NOMO-1 (cell line): ENCODE measurements around the gene RNF214.

Experiments
- DNase-seq, 2 experiments: peaks; one replicate each; lab custom pipeline; 2025; ENCODE audit not compliant: unreplicated experiment in 2 of 2; lab: John Stamatoyannopoulos, UW

RNF214 gene

GRCh38 chr11:117212697-117213355, 19.6 kb upstream of the RNF214 start:
- no peak for DNase-seq

- no peak for DNase-seq
These were observed 17.9 kb upstream of the RNF214 start for GRCh38 chr11:117214404-117215110.

GRCh38 chr11:117217141-117218084, 15.1 kb upstream of the RNF214 start:
- DNase-seq: no peak

GRCh38 chr11:117218133-117218915, 14.1 kb upstream of the RNF214 start:
- no peak for DNase-seq

- DNase-seq: no peak
These were observed 13.5 kb upstream of the RNF214 start for GRCh38 chr11:117219001-117219400.

DNA sequence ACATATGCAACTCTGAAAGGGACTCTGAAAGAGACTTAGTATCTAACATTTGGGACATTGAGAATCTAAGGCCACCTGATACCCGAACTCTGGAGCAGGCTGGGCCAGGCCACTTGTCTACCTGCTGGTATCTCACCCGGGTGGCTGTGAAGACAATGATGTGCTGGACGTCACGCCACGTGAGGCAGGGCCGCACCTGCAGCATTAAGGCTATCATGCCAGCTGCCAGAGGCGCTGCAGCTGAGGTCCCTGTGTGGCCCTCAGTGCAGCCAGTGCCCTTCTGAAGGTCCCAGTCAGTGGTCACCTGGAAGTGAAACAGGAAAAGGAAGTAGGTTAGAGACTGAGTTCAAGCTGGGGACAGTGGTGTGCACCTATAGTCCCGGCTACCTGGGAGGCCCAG, 13.0 kb upstream of the RNF214 start:
- DNase-seq: no peak

GRCh38 chr11:117219995-117220394, 12.5 kb upstream of the RNF214 start:
- DNase-seq: no peak

GRCh38 chr11:117220568-117220967, 11.9 kb upstream of the RNF214 start:
- no peak for DNase-seq

GRCh38 chr11:117220999-117221774, 11.3 kb upstream of the RNF214 start:
- DNase-seq: no peak

DNA sequence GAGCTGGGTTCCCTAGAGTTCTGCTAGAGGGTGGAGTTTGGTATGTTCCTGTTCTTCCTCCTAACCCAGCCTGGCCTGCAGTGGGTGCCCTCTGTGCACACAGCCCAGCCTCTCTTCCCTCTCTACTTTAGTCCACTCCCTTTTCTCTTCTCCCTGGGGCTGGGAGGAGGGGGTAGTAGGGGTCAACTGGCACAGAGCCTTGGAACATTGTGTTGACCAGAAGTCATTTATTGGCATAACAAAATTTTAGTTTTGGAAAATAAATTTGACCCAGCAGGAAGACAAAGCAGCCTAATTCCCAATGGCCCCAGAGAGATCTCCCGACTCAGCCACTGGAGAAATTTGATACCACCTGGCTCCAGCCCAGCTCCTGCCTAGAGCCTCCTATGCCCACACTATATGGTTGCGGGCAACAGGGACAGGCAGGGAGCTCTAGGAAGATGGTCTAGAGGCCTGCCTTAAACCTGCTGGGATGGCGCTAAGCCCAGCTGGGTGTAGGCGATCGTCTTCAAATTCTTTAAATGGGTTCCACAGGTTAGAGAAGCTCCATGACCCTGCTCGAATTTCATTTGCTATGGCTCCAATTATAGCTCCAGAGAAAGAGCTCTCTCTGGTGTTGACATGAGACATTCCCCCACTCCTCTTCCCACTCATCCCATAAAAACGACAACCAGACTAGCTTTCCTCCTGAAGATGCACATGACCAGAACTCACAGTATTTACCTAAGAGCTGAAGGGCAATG, 10.5 kb upstream of the RNF214 start:
- DNase-seq: no peak

DNA sequence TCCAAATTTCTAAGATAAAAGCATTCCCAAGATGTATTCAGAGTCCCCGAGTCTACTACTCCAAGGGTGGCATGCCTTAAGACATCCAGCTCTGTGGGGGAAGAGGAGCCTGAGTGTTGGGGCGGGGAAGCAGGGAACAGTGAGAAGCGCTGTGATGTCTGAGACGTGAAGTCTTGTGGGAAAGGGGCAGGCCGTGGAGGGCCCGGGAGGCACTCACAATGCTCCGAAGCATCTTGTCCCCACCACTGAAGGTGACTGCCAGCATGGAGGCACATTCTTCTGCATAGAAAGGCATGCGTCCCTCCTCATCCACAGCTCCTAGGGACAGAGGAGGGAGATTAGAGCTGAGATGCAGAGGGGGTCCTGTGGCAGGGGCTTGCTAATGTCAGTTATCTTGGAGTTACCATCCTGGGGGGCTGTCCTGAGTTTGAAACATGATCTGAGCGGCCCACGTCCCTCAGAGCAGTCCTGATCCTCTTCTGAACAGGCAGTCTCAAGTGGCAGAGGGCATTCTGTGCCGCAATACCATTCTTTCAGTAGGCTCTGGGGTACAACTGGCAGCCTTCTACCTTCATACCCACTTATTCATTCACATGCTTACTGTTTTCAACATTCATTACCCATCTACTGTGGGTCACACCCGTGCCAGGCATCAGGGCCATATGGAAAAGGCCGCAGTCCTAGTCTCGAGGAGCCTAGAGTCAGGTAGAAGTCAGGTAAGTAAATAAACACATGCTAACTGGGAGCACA, 9.3 kb upstream of the RNF214 start:
- no peak for DNase-seq

DNA sequence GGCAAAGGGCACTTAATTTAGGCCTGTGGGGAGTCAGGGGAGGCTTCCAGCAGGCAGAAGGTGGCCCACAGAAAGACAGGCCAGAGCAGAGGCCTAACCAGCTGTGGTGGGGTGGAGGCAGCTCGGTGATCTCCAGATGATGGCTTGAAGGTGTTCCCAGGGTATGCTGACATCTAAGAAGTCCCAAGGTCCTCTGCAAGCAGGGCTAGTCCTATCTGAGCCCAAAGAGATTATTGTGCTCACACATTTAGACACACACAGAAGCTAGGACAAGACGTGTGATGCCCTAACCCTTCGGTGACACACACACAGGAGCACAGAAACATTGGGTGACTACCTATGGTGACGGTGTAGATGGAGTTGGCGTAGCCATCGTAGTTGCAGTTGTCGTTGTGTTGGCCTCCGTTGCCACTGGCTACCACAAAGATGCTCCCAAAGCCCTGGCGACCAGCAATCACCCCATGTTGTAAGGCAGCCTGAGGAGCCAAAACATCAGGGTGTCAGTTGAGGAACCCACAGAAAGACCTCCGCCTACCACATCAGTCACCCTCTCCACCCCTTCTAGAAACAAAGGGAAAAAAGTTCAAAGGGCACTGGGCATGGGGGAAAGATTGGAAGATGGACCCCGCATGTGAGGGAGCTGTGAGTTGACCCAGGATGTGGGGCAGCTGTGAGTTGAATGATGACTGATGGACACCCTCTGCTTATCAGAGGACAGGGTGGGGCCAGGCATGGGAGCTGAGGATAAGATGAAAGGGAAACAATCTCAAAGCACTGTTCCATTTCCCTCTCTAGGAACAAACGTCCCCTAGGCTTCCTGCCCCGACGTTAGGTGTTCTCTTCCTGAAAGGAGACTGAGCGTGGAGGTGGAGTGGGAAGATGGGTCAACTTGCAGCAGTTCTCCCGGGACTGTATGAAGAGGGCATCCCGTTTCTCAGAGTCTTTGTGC, 8.5 kb upstream of the RNF214 start:
- DNase-seq: no peak

GRCh38 chr11:117225553-117226170, 6.8 kb upstream of the RNF214 start:
- DNase-seq: no peak

DNA sequence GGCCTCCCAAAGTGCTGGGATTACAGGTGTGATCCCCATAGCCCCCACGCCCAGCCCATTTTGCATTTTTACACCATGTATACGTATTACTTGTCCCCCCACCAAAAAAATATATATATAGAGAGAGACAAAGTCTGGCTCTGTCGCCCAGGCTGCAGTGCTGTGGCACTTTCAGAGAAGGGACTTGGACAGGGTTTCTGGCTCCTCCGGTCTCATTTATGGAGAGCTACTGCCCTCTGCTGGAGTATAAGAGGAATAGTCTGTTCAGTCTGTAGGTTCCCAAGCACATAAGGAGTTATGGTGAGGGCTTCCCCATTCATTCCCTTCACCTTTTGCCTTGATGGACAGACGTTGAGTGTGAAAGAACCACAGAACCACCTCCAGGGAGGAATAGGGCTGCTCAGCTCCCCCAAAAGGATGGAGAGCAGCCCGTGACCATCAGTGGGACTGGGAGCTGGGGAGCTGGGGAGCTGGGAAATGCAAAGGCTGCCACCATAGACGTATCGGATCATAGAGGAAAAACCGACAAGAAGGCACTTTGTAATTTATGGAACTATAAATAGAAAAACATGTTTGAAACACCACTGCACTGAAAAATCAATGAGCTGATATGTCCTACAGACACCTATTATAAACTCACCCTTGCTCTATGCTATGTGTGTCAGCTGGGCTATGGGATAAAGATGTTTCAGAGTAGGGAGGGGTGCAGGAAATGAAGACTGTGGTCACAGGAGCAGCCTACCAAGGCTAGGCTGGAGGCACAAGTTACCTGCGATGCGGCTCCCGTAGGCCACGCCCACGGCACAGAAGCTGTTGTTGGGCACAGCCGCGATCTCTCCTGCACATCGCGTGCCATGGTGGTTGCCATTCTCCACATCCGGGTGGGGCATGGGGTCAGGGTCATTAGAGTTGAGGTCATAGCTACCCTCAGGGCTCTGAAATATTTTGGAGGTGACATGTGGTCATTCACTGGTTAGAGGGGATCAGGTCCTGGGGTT, 5.8 kb upstream of the RNF214 start:
- peak; percentile 46 to 79 for DNase-seq

GRCh38 chr11:117228091-117228490, 4.4 kb upstream of the RNF214 start:
- no peak for DNase-seq

DNA sequence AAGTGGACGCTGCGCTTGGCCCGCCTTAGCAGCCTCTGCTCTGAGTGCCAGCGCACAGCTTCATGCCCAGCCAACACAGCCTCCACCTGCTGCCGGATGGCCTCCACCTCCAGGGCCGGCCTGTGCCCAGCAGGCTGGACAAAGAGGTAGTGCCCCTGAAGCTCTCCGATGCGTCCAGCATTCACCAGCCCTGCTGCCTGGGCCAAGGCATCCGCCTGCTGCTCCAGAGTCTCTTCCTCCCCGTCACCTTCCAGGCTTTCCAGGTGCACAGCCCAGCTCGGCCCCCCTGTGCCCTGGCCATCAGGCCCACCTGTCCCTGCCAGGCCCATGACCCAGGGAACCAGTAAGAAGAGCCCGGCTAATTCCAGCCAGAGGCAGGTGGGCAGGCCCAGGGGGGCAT, 3.1 kb upstream of the RNF214 start:
- DNase-seq: no peak
